PC-3 (cell line): ENCODE measurements around the gene DOCK4. TPM values are rescaled to one million over a fixed set of nuclear protein-coding genes. Genes with fewer than 3 reads are reported as not detected.

Source experiments
- ATAC-seq: fragments of 200-7000 bp; cut with Tn5 transposase; 2 replicates; pipeline ENCODE4 v1.9.1; 2020; ENCODE audit warnings: mild to moderate bottlenecking, moderate library complexity
- BruUV-seq: library from RNA; stranded (reverse); fragments of 400-500 nt; replicated peaks from 2 replicates; lab custom pipeline; 2021; lab: Mats Ljungman, UMichigan
- CTCF ChIA-PET: fragments of 300-600 bp; sonication (Branson Sonifier 250); formaldehyde crosslinking; loops from one replicate; lab custom pipeline; 2022; ENCODE audit warnings: antibody characterized with exemption; lab: Charles Lee
- POLR2A ChIA-PET: fragments of 300-600 bp; sonication (Branson Sonifier 250); formaldehyde crosslinking; loops from one replicate; lab custom pipeline; 2022; ENCODE audit warnings: antibody characterized with exemption; ENCODE audit not compliant: unreplicated experiment; lab: Charles Lee
- DNase-seq: peaks from one replicate; pipeline ENCODE4 v3.0.0-alpha.2; 2015
- H2AFZ ChIP-seq: fragments of 300-600 bp; sonication (generic); 2 replicates; pipeline ENCODE4 v1.6.0; 2016; ENCODE audit warnings: antibody characterized with exemption, low read length
- H3F3A ChIP-seq: fragments of 300-600 bp; sonication (generic); one replicate; pipeline ENCODE4 v1.6.0; 2017; ENCODE audit warnings: antibody characterized with exemption, low read length, control low read depth, mild to moderate bottlenecking; ENCODE audit not compliant: unreplicated experiment
- H3K27ac ChIP-seq: fragments of 300-600 bp; sonication (generic); 2 replicates; pipeline ENCODE4 v1.5.1; 2016; ENCODE audit warnings: mild to moderate bottlenecking, low read length
- H3K27me3 ChIP-seq: fragments of 300-600 bp; sonication (generic); 2 replicates; pipeline ENCODE4 v1.6.1; 2016; ENCODE audit warnings: low read length, mixed read lengths
- H3K36me3 ChIP-seq: fragments of 300-600 bp; sonication (generic); 2 replicates; pipeline ENCODE4 v1.6.1; 2016; ENCODE audit warnings: low read depth, mixed run types, low read length, mixed read lengths
- H3K4me1 ChIP-seq: fragments of 300-600 bp; sonication (generic); 2 replicates; pipeline ENCODE4 v1.5.1; 2016; ENCODE audit warnings: low read length; ENCODE audit not compliant: insufficient read depth
- H3K4me2 ChIP-seq: fragments of 300-600 bp; sonication (generic); 2 replicates; pipeline ENCODE4 v1.6.0; 2016; ENCODE audit warnings: low read length
- H3K4me3 ChIP-seq: fragments of 300-600 bp; sonication (generic); 2 replicates; pipeline ENCODE4 v1.5.1; 2016; ENCODE audit warnings: mild to moderate bottlenecking, low read length, mixed read lengths
- H3K79me2 ChIP-seq: fragments of 300-600 bp; sonication (generic); 2 replicates; pipeline ENCODE4 v1.6.1; 2017; ENCODE audit warnings: low read length, mixed read lengths
- H3K9ac ChIP-seq: fragments of 300-600 bp; sonication (generic); 2 replicates; pipeline ENCODE4 v1.6.0; 2016; ENCODE audit warnings: mild to moderate bottlenecking, low read length
- H3K9me2 ChIP-seq: fragments of 300-600 bp; sonication (generic); replicated peaks from 2 replicates; pipeline ENCODE4 v1.6.1; 2016; ENCODE audit warnings: mixed run types, low read length, mixed read lengths
- H3K9me3 ChIP-seq: fragments of 300-600 bp; sonication (generic); 2 replicates; pipeline ENCODE4 v1.6.1; 2016; ENCODE audit warnings: low read length, mixed read lengths
- H4K20me1 ChIP-seq: fragments of 300-600 bp; sonication (generic); 2 replicates; pipeline ENCODE4 v1.6.1; 2016; ENCODE audit warnings: low read length, mixed read lengths
- CTCF ChIP-seq: fragments of 300-600 bp; sonication (generic); conservative IDR thresholded peaks from 2 replicates; pipeline ENCODE4 v1.5.1; 2017; ENCODE audit warnings: antibody characterized with exemption, low read depth, mild to moderate bottlenecking, low read length
- EZH2 ChIP-seq: fragments of 300-600 bp; sonication (generic); IDR thresholded peaks from one replicate; pipeline ENCODE4 v1.6.1; 2017; ENCODE audit warnings: antibody characterized with exemption, mild to moderate bottlenecking, low read length; ENCODE audit not compliant: unreplicated experiment
- EZH2phosphoT487 ChIP-seq: fragments of 300-600 bp; sonication (generic); IDR thresholded peaks from 2 replicates; pipeline ENCODE4 v1.6.1; 2018; ENCODE audit warnings: mild to moderate bottlenecking, antibody characterized with exemption, low read length, borderline replicate concordance
- intact Hi-C: fragments of 100-400 bp; cut with micrococcal nuclease; formaldehyde crosslinking; loops from 2 replicates; pipeline ENCODE4 v1.9.0; 2023
- total RNA-seq: library from RNA; depleted of rRNA; stranded (reverse); fragments of >200 nt; gene quantifications from 2 replicates; pipeline ENCODE4 v1.2.3, GENCODE V29; 2014

DOCK4 gene
- total RNA-seq, 1 experiment from 2014 or later: 25.4 TPM

DNA sequence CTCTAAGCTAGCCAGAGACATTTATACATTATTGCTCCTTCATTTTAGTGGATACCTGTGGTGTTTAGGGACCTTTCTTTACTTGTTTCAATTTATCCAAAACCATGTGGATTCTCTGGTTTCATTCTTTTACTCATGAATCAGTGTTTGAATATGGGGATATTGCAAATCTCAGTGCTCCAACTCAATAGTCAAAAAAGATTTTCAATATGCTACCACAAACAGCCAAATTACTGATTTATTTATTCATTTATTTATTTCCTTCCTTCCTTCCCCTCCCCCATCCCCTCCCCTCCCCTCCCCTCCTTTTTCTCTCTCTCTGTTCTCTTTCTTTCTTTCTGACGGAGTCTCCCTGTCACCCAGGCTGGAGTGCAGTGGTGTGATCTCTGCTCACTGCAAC lies 390.8 kb downstream of the DOCK4 start:
- Histone ChIP-seq H3K9ac (no peak overlapping the region), H3K36me3 (no peaks in the 10 kb centered on the region), H3F3A (no peaks in the 10 kb centered on the region), H4K20me1 (no peaks in the 10 kb centered on the region), H3K4me1 (no peaks in the 10 kb centered on the region), H3K9me3 (no peaks in the 10 kb centered on the region), H3K27ac (no peak overlapping the region), H3K27me3 (no peaks in the 10 kb centered on the region), H3K4me2 (no peak overlapping the region), H2AFZ (no peak overlapping the region), H3K79me2 (no peaks in the 10 kb centered on the region), H3K9me2 (no peaks in the 10 kb centered on the region), H3K4me3 (no peak overlapping the region)
- CTCF ChIA-PET: no interaction called here
- TF ChIP-seq EZH2phosphoT487 (no peak), EZH2 (no peak)
- no peak for DNase-seq
- BruUV-seq: no TSS peak
- ATAC-seq: no peak
- intact Hi-C loops: no loop called here
- POLR2A ChIA-PET: no interaction called here

- no peak for TF ChIP-seq CTCF
- TF ChIP-seq EZH2phosphoT487: no peak
- no peak for TF ChIP-seq EZH2
- H4K20me1 ChIP-seq: no peaks in the 10 kb centered on the region
- H3K79me2 ChIP-seq: no peaks in the 10 kb centered on the region
- no peak for DNase-seq
- ATAC-seq: no peak
- ChIA-PET CTCF (no interaction called here), POLR2A (no interaction called here)
- no peaks in the 10 kb centered on the region for H3K9me3 ChIP-seq
- no peak overlapping the region for H3K9ac ChIP-seq
- intact Hi-C loops: no loop called here
- no peak overlapping the region for H3K4me2 ChIP-seq
- no peak overlapping the region for H2AFZ ChIP-seq
- no peaks in the 10 kb centered on the region for H3K9me2 ChIP-seq
- BruUV-seq: no TSS peak
- no peaks in the 10 kb centered on the region for H3K27me3 ChIP-seq
- no peaks in the 10 kb centered on the region for H3F3A ChIP-seq
- no peak overlapping the region for H3K4me3 ChIP-seq
- no peaks in the 10 kb centered on the region; the same call in 1 of the 2 replicates for H3K36me3 ChIP-seq
- no peak overlapping the region for H3K27ac ChIP-seq
- H3K4me1 ChIP-seq: no peaks in the 10 kb centered on the region
Measured at GRCh38 chr7:111813306-111813705, 392.9 kb downstream of the DOCK4 start.

GRCh38 chr7:111806232-111806631 lies 400.0 kb downstream of the DOCK4 start:
- CTCF ChIA-PET: no interaction called here
- no peak for ATAC-seq

More at GRCh38 chr7:111806232-111806631, 400.0 kb downstream of the DOCK4 start:
- Histone ChIP-seq H3K4me2 (no peak overlapping the region), H3K27ac (no peak overlapping the region), H3F3A (no peaks in the 10 kb centered on the region), H3K9me2 (no peaks in the 10 kb centered on the region), H2AFZ (no peak overlapping the region), H3K79me2 (no peaks in the 10 kb centered on the region), H3K4me1 (peaks cover 12% of the 10 kb centered on the region), H3K9me3 (no peaks in the 10 kb centered on the region), H3K27me3 (no peaks in the 10 kb centered on the region), H4K20me1 (no peaks in the 10 kb centered on the region), H3K36me3 (no peaks in the 10 kb centered on the region; the same call in 1 of the 2 replicates), H3K4me3 (no peak overlapping the region), H3K9ac (no peak overlapping the region)
- intact Hi-C loops: no loop called here
- TF ChIP-seq EZH2phosphoT487 (no peak), EZH2 (no peak), CTCF (no peak)
- no TSS peak for BruUV-seq
- POLR2A ChIA-PET: no interaction called here
- no peak for DNase-seq
